CD8-positive, alpha-beta memory T cell (primary cell): ENCODE measurements around the gene AP3D1. TPM values are rescaled to one million over a fixed set of nuclear protein-coding genes. Genes with fewer than 3 reads are reported as not detected.

ENCODE experiments used
- CTCF ChIA-PET: fragments of 350-600 bp; sonication (Branson Sonifier 250); formaldehyde crosslinking; loops from one replicate; lab custom pipeline; 2021; ENCODE audit warnings: antibody characterized with exemption; lab: Charles Lee
- POLR2A ChIA-PET: fragments of 350-600 bp; sonication (Branson Sonifier 250); formaldehyde crosslinking; loops from one replicate; lab custom pipeline; 2021; ENCODE audit warnings: antibody characterized with exemption; lab: Charles Lee
- DNase-seq, 5 donors: peaks; one replicate each; pipeline versions ENCODE4 v3.0.0 to v3.0.0-alpha.2; 2020 to 2022; ENCODE audit warnings: mixed read lengths in 1 of 5
- H3K27ac ChIP-seq: one replicate; pipeline ENCODE4 v1.7.0; 2013; ENCODE audit warnings: low read depth, mild to moderate bottlenecking, low read length, moderate library complexity
- H3K27me3 ChIP-seq: 2 replicates; pipeline ENCODE4 v1.7.0; 2013; ENCODE audit warnings: low read length, mild to moderate bottlenecking; ENCODE audit not compliant: insufficient read depth, poor library complexity, severe bottlenecking
- H3K36me3 ChIP-seq: 2 replicates; pipeline ENCODE4 v1.7.0; 2013; ENCODE audit warnings: mild to moderate bottlenecking, low read length, moderate library complexity; ENCODE audit not compliant: insufficient read depth
- H3K4me1 ChIP-seq: 2 replicates; pipeline ENCODE4 v1.7.0; 2013; ENCODE audit warnings: mild to moderate bottlenecking, low read length, moderate library complexity; ENCODE audit not compliant: insufficient read depth
- H3K4me3 ChIP-seq: 2 replicates; pipeline ENCODE4 v1.7.0; 2013; ENCODE audit warnings: mild to moderate bottlenecking, low read length
- H3K9me3 ChIP-seq: 2 replicates; pipeline ENCODE4 v1.7.0; 2013; ENCODE audit warnings: mild to moderate bottlenecking, low read length
- H3K27ac Mint-ChIP-seq, 8 donors: one replicate each; pipeline ENCODE4 v1.8.0; 2020 to 2021; ENCODE audit warnings: mixed read lengths in 8 of 8, mild to moderate bottlenecking in 6 of 8, inconsistent platforms in 3 of 8, moderate library complexity in 3 of 8
- H3K27me3 Mint-ChIP-seq, 2 donors: one replicate each; pipeline ENCODE4 v1.8.0; 2020 to 2021; ENCODE audit warnings: mixed read lengths in 2 of 2, mild to moderate bottlenecking in 1 of 2, moderate library complexity in 1 of 2
- H3K36me3 Mint-ChIP-seq, 3 donors: one replicate each; pipeline ENCODE4 v1.8.0; 2020 to 2021; ENCODE audit warnings: mixed read lengths in 3 of 3, inconsistent platforms in 1 of 3, mild to moderate bottlenecking in 1 of 3
- H3K4me1 Mint-ChIP-seq, 3 donors: one replicate each; pipeline ENCODE4 v1.8.0; 2020 to 2021; ENCODE audit warnings: mixed read lengths in 3 of 3, inconsistent platforms in 1 of 3, mild to moderate bottlenecking in 1 of 3
- H3K4me3 Mint-ChIP-seq, 7 donors: one replicate each; pipeline ENCODE4 v1.8.0; 2020 to 2021; ENCODE audit warnings: mixed read lengths in 7 of 7, mild to moderate bottlenecking in 6 of 7, moderate library complexity in 4 of 7, inconsistent platforms in 2 of 7
- H3K9me3 Mint-ChIP-seq, 5 donors: one replicate each; pipeline ENCODE4 v1.8.0; 2020 to 2022; ENCODE audit warnings: mixed read lengths in 5 of 5, mild to moderate bottlenecking in 3 of 5, moderate library complexity in 2 of 5, inconsistent platforms in 1 of 5
- polyA plus RNA-seq: library from polyadenylated mRNA; unstranded; fragments of 300-500 nt; fragmentation: Illumina TruSeq; gene quantifications from one replicate; pipeline ENCODE4 v1.2.3, GENCODE V29; 2021
- total RNA-seq, 2 experiments: library from RNA; stranded (reverse); gene quantifications; one replicate each; pipeline ENCODE4 v1.2.3, GENCODE V29; 2021

Gene AP3D1
- total and polyA plus RNA-seq, 3 experiments from 2014 or later: 44.2 to 99.2 (median 96.5) TPM

DNA sequence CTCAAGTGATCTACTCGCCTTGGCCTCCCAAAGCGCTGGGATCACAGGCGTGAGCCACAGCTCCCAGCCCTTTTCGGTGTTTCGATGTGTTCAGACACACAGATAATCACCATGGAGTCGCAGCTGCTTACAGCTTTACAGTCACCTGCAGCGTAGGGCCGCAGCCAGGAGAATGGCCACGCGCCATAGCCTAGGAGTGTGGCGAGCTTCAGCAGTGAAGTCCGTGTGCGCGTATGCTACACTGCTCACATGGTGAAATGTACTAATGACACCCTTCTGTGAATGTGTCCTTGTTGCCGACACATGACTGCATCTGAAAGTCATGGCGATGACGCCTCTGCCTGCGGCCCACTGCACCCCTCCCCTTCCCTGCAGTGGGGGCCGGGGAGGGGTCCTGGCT lies 23.6 kb downstream of the AP3D1 start:
- Histone ChIP-seq H3K4me3 (no peak overlapping the region), H3K36me3 (peaks cover 41% of the 10 kb centered on the region), H3K27ac (no peak overlapping the region), H3K4me1 (no peaks in the 10 kb centered on the region), H3K27me3 (no peaks in the 10 kb centered on the region), H3K9me3 (no peaks in the 10 kb centered on the region)
- Mint-ChIP-seq H3K27me3 (no peaks in the 10 kb centered on the region), H3K4me3 (no peak overlapping the region), H3K27ac (no peak overlapping the region), H3K9me3 (no peaks in the 10 kb centered on the region), H3K4me1 (no peaks in the 10 kb centered on the region), H3K36me3 (peaks cover 0 to 70% (median 0%) of the 10 kb centered on the region in 3 donors)
- POLR2A ChIA-PET: no interaction called here
- DNase-seq: no peak
- CTCF ChIA-PET: no interaction called here

DNA sequence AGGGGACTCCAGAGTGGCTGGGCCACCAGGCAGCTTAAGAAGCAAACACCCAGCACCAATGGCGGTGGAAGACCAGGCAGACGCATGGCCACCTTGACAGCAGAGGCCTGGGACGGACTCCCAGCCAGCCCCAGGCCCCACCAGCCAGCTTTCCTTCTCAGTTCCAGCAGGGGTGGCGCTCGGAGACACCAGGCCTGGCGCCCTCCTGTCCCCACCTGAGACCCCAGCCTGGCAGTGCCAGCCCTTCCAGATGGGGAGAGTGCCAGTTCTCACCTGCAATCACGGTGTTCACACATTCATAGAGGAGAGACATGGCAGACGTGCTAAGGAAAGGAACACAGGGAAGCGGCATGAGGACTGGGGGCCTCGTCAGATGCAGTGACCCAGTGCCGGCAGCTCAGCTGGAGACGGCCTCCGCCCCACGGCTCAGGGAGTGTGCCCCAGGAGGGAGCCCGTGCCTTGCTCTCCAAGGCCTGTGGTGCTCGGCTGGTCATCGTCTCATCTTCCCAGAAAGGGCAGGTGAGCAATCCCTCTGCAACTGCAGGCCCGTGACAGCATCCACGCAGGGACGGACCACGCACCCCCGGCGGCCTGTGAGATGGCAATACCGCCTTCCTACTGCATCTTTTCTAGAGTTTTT lies 24.4 kb downstream of the AP3D1 start:
- Mint-ChIP-seq H3K27me3 (no peaks in the 10 kb centered on the region), H3K36me3 (peaks cover 0 to 70% (median 0%) of the 10 kb centered on the region in 3 donors), H3K4me3 (no peak overlapping the region), H3K4me1 (no peaks in the 10 kb centered on the region), H3K27ac (no peak overlapping the region), H3K9me3 (no peaks in the 10 kb centered on the region)
- no peaks in the 10 kb centered on the region for H3K27me3 ChIP-seq
- peaks cover 37% of the 10 kb centered on the region for H3K36me3 ChIP-seq
- POLR2A ChIA-PET: no interaction called here
- H3K9me3 ChIP-seq: no peaks in the 10 kb centered on the region
- no peak for DNase-seq
- no peak overlapping the region for H3K27ac ChIP-seq
- no peak overlapping the region for H3K4me3 ChIP-seq
- CTCF ChIA-PET: no interaction called here
- no peaks in the 10 kb centered on the region for H3K4me1 ChIP-seq

DNA sequence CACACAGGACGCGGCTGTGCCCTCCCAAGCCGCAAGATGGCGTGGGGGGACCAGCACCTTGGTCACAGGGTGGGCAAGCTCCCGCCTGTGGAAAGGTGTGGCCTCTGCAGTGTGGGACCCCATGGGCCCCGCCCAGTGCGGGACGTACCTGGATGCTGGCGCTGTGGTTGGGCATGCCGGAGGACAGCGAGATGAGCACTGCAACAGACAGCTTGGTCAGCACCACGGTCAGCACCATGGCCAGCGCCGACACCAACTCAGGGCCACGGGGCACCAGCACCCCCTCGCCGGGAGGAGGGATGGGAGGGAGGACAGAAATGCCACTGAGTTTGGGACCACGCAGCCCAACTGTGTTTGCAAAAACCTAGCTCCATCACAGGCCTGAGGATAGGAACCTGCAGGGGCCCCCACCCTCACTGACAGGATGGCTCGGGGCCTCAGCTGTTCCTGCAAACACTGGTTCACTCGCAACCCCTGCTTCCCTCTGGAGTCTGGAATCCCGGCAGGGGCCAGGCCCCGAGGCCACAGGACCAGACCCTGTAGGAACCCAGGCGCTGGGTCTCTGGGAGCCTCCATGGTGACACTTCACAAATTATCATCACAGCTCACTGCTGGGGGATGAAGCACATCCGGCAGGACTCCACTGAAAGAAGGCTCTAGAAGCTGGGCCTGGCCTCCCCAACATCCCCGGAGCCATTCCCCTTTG lies 27.5 kb downstream of the AP3D1 start:
- DNase-seq: peak in 1 of 5 donors; percentile 12
- ChIA-PET CTCF (interaction anchor here (0.9 kb wide), 1 partner anchor 11 kb away, joined by 3 read pairs; no protein-coding TSS in a partner anchor), POLR2A (no interaction called here)
- Histone ChIP-seq H3K9me3 (no peaks in the 10 kb centered on the region), H3K27ac (no peak overlapping the region), H3K27me3 (no peaks in the 10 kb centered on the region), H3K4me3 (no peak overlapping the region), H3K4me1 (no peaks in the 10 kb centered on the region), H3K36me3 (peaks cover 22% of the 10 kb centered on the region)
- Mint-ChIP-seq H3K4me1 (no peaks in the 10 kb centered on the region), H3K36me3 (peaks cover 0 to 75% (median 2%) of the 10 kb centered on the region in 3 donors), H3K27me3 (no peaks in the 10 kb centered on the region), H3K4me3 (no peak overlapping the region), H3K27ac (peak overlapping the region in 1 of 8 donors; percentile 26), H3K9me3 (no peaks in the 10 kb centered on the region)

DNA sequence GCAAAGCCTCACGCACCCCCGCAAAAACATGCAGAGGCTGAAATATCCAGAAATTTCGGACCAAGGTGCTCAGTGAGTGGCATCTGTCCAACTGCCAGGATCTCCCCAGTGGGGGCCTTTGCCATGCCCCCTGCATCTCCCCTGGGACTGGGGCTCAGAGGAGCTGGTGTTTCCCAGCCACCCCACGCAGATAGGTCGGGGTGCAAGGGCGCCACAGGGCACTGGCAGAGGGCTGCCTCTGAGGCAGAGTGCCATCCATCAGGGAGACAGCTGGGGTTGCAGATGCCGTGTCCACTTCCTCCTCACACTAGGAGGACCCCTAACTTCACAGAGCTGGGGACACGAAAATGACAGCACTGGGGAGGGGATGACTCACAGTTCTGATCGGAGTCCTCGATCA lies 28.4 kb downstream of the AP3D1 start:
- H3K36me3 Mint-ChIP-seq: peaks cover 0 to 82% (median 4%) of the 10 kb centered on the region in 3 donors
- no peaks in the 10 kb centered on the region for H3K9me3 Mint-ChIP-seq
- H3K27ac ChIP-seq: no peak overlapping the region
- peaks cover 28% of the 10 kb centered on the region for H3K36me3 ChIP-seq
- CTCF ChIA-PET: no interaction called here
- DNase-seq: no peak
- H3K4me1 ChIP-seq: no peaks in the 10 kb centered on the region
- no peaks in the 10 kb centered on the region for H3K4me1 Mint-ChIP-seq
- no peak overlapping the region for H3K4me3 Mint-ChIP-seq
- no peaks in the 10 kb centered on the region for H3K27me3 Mint-ChIP-seq
- H3K27me3 ChIP-seq: no peaks in the 10 kb centered on the region
- POLR2A ChIA-PET: no interaction called here
- no peak overlapping the region for H3K27ac Mint-ChIP-seq
- no peaks in the 10 kb centered on the region for H3K9me3 ChIP-seq
- no peak overlapping the region for H3K4me3 ChIP-seq

DNA sequence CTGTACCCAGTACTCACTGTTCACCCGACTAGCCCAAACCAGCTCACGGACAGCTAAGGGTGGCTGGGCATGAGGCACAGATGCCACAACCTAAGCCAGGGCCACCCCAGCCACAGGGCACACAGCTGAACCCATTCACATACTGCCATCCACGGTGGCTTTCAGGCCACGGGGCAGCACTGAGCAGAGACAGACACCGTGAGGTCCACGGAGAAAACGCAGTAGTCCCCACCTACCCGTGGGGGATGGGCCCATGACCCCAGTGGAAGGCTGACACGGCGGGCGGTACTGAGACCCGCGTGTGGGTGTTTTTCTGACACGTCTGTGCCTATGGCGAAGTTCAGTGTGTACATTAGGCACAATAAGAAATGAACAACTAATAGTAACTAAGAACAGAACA lies 29.1 kb downstream of the AP3D1 start:
- H3K4me3 ChIP-seq: no peak overlapping the region
- no peak for DNase-seq
- Mint-ChIP-seq H3K4me3 (no peak overlapping the region), H3K27me3 (no peaks in the 10 kb centered on the region), H3K4me1 (no peaks in the 10 kb centered on the region), H3K27ac (no peak overlapping the region), H3K36me3 (peaks cover 0 to 82% (median 4%) of the 10 kb centered on the region in 3 donors), H3K9me3 (no peaks in the 10 kb centered on the region)
- H3K9me3 ChIP-seq: no peaks in the 10 kb centered on the region
- H3K36me3 ChIP-seq: peaks cover 35% of the 10 kb centered on the region
- H3K27me3 ChIP-seq: no peaks in the 10 kb centered on the region
- no peak overlapping the region for H3K27ac ChIP-seq
- CTCF ChIA-PET: no interaction called here
- POLR2A ChIA-PET: no interaction called here
- H3K4me1 ChIP-seq: no peaks in the 10 kb centered on the region

DNA sequence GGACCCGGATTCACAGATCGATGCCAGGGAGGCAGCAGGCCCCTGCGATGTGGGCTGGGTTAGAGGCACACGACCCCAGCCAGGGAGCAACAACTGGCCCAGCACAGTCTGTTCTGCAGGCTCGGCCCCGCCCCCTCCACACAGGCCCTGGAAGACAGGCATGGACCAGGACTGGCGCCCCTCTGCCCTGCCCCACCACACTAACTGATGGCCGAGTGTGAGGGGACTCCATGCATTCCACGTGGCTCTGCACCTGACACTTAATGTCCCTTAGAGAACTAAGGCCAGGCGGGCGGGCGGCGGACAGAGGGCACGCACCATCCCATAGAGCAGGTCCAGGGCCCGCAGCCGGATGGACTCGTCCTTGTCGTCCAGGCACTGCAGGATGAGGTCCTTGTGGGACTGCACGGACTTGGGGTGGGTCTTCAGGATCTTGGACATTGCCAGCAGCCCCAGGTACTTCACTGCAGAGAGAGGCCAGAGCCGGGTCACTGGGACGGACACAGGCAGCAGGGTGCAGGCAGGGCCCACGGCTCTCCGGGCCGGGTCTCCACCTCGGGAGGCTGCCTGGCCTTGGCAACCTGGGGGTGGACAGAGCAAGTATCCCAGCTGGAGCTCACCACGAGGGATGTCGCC lies 29.8 kb downstream of the AP3D1 start:
- Mint-ChIP-seq H3K4me1 (no peaks in the 10 kb centered on the region), H3K4me3 (no peak overlapping the region)

DNA sequence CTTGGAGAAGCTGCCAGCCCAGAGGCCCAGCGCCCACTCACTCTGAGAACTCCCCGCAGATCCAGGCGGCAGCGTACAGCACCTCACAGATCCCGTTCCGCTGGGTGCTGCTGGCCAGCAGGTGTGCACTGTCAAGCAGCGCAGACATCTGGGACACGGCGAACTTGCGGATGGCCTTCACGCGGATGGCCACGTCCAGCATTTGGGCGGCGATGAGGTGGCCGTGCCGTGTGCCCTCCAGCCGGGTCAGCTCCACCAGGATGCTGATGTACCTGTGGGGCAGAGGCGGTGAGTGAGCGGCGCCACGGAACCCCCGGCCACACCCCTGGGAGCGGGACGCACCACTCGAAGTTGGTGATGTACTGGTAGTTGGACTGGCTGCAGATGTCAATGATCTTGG lies 30.5 kb downstream of the AP3D1 start:
- Mint-ChIP-seq H3K4me3 (no peak overlapping the region), H3K4me1 (no peaks in the 10 kb centered on the region), H3K27ac (no peak overlapping the region), H3K36me3 (peaks cover 0 to 82% (median 4%) of the 10 kb centered on the region in 3 donors), H3K9me3 (no peaks in the 10 kb centered on the region), H3K27me3 (no peaks in the 10 kb centered on the region)
- H3K4me1 ChIP-seq: no peaks in the 10 kb centered on the region
- H3K27ac ChIP-seq: no peak overlapping the region
- peaks cover 43% of the 10 kb centered on the region for H3K36me3 ChIP-seq
- no peaks in the 10 kb centered on the region for H3K27me3 ChIP-seq
- no peaks in the 10 kb centered on the region for H3K9me3 ChIP-seq
- CTCF ChIA-PET: no interaction called here
- DNase-seq: no peak
- POLR2A ChIA-PET: no interaction called here
- no peak overlapping the region for H3K4me3 ChIP-seq

More for the DNA sequence above, 29.8 kb downstream of the AP3D1 start:
- H3K27ac Mint-ChIP-seq: no peak overlapping the region
- no peak overlapping the region for H3K27ac ChIP-seq
- ChIA-PET CTCF (no interaction called here), POLR2A (no interaction called here)
- no peaks in the 10 kb centered on the region for H3K27me3 Mint-ChIP-seq
- H3K4me3 ChIP-seq: no peak overlapping the region
- DNase-seq: no peak
- peaks cover 0 to 81% (median 4%) of the 10 kb centered on the region in 3 donors for H3K36me3 Mint-ChIP-seq
- no peaks in the 10 kb centered on the region for H3K9me3 Mint-ChIP-seq
- no peaks in the 10 kb centered on the region for H3K4me1 ChIP-seq
- no peaks in the 10 kb centered on the region for H3K27me3 ChIP-seq
- peaks cover 43% of the 10 kb centered on the region for H3K36me3 ChIP-seq
- H3K9me3 ChIP-seq: no peaks in the 10 kb centered on the region
